ENCODE results near the gene ECPAS. TPM values are rescaled to one million over a fixed set of nuclear protein-coding genes. Genes with fewer than 3 reads are reported as not detected.

The ECPAS gene, protein sequence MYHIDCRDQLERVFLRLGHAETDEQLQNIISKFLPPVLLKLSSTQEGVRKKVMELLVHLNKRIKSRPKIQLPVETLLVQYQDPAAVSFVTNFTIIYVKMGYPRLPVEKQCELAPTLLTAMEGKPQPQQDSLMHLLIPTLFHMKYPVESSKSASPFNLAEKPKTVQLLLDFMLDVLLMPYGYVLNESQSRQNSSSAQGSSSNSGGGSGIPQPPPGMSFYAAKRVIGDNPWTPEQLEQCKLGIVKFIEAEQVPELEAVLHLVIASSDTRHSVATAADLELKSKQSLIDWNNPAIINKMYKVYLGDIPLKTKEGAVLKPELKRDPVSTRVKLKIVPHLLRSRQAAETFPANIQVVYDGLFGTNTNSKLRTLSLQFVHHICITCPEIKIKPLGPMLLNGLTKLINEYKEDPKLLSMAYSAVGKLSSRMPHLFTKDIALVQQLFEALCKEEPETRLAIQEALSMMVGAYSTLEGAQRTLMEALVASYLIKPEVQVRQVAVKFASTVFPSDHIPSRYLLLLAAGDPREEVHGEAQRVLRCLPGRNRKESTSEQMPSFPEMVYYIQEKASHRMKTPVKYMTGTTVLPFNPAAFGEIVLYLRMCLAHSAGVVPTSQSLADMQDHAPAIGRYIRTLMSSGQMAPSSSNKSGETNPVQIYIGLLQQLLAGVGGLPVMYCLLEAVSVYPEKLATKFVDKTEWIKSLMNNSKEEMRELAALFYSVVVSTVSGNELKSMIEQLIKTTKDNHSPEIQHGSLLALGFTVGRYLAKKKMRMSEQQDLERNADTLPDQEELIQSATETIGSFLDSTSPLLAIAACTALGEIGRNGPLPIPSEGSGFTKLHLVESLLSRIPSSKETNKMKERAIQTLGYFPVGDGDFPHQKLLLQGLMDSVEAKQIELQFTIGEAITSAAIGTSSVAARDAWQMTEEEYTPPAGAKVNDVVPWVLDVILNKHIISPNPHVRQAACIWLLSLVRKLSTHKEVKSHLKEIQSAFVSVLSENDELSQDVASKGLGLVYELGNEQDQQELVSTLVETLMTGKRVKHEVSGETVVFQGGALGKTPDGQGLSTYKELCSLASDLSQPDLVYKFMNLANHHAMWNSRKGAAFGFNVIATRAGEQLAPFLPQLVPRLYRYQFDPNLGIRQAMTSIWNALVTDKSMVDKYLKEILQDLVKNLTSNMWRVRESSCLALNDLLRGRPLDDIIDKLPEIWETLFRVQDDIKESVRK (N-terminal part only)
- polyA plus RNA-seq (2011; rRNA removed) (54.3 and 70.3 TPM in 2 replicates), polyA minus RNA-seq (2011; rRNA and poly(A)+ RNA removed) (112 and 121 TPM in 2 replicates)

DNA sequence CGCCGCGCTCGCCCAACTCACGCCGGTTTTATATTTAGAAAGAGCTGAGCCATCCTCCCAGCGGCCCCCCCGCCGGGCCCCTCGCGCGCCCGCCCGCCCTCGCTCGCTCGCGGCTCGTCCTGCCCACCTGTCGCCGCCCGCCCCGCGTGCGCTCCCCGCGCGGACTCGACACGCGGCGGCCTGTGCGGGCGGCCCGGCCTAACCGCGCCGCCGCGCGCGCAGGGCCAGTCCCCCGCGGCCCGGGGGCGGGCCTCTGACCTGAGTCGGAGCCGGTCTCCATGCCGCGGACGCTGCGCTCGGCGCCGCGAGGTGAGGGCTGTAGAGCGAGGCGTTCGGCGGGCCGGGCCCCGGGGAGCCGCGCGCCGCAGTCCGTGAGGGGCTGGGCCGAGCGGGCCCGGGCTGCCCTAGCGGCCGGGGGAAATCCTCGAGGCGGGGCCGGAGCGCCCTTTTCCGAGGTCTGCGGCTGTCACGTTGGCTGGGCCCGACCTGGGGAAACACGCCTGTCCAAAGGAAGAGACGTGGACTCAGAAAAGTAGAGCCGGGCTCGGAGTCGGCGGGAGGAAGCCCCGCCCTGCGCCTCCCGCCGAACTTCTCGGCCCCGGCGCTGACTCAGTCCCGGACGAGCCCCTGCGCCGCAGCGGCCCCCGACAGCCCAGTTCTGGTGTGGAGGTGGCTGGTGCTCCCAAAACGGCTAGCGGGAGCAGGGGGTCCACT, at the start of gene ECPAS:
TSS of gene ECPAS (minus strand) at position 526 of the 714 bp plus-strand sequence. CDS start 11,465 bp downstream, outside the sequence.
- peak within 1 kb of the TSS; percentile 75 for H3K4me3 ChIP-seq (ENCODE audit: low read depth, low read length)
- peak; percentile 30 for DNase-seq (ENCODE audit: low read depth)
- TF ChIP-seq, protein P1, sequence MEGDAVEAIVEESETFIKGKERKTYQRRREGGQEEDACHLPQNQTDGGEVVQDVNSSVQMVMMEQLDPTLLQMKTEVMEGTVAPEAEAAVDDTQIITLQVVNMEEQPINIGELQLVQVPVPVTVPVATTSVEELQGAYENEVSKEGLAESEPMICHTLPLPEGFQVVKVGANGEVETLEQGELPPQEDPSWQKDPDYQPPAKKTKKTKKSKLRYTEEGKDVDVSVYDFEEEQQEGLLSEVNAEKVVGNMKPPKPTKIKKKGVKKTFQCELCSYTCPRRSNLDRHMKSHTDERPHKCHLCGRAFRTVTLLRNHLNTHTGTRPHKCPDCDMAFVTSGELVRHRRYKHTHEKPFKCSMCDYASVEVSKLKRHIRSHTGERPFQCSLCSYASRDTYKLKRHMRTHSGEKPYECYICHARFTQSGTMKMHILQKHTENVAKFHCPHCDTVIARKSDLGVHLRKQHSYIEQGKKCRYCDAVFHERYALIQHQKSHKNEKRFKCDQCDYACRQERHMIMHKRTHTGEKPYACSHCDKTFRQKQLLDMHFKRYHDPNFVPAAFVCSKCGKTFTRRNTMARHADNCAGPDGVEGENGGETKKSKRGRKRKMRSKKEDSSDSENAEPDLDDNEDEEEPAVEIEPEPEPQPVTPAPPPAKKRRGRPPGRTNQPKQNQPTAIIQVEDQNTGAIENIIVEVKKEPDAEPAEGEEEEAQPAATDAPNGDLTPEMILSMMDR (IDR thresholded peaks at IDR 0.05; ENCODE audit: insufficient read depth, low read depth, low read length): no peak
- ChIA-PET POLR2A (interaction anchor here (0.7 to 0.8 kb wide), 2 partner anchors 13 to 946 kb away, joined by 3 read pairs; no protein-coding TSS in a partner anchor), CTCF (interaction anchor here (0.8 kb wide), 1 partner anchor 9 kb away, joined by 3 read pairs; no protein-coding TSS in a partner anchor)
- H3K36me3 ChIP-seq (ENCODE audit: control insufficient read depth, insufficient read depth, low read length): no peaks in the 10 kb centered on the region
- no peaks in the 10 kb centered on the region for H3K27me3 ChIP-seq (ENCODE audit: control insufficient read depth, insufficient read depth, low read length)

DNA sequence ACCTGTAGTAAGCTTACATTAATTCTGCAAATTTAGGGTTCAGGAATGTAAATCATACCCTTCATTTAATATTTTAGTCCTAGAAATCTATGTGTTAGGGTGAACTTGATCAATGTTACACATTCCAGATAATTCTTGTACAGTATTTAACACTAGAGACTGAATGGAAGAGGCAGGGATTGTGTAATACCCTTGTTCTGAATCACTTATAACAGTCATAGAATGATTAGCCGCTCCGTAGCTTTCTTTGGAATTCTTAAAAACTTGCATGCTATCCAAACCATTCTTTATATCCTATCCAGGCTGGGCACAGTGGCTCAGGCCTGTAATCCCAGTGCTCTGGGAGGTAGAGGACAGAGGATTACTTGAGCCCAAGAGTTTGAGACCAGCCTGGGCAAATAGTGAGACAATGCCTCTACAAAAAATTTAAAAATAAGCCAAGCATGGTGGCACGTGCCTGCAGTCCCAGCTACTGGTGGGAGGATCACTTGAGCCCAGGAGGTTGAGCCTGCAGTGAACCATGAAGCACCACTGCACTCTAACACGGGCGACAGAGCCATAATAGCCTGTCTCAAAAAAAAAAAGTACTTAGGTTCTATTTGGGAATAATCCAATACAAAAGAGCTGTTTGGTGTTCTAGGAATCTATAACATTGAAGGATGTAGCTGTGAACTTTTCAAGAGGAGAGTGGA, 49.1 kb upstream of the ECPAS start:
- no peak for DNase-seq (ENCODE audit: low read depth)
- ChIA-PET CTCF (interaction anchor here (0.5 kb wide), 1 partner anchor 419 kb away, joined by 3 read pairs; no protein-coding TSS in a partner anchor), POLR2A (no interaction called here)
- no peak overlapping the region for H3K4me3 ChIP-seq (ENCODE audit: low read depth, low read length)
- H3K27me3 ChIP-seq (ENCODE audit: control insufficient read depth, insufficient read depth, low read length): no peaks in the 10 kb centered on the region
- TF ChIP-seq, protein P1 (IDR thresholded peaks at IDR 0.05; ENCODE audit: insufficient read depth, low read depth, low read length): no peak
- H3K36me3 ChIP-seq (ENCODE audit: control insufficient read depth, insufficient read depth, low read length): no peaks in the 10 kb centered on the region

DNA sequence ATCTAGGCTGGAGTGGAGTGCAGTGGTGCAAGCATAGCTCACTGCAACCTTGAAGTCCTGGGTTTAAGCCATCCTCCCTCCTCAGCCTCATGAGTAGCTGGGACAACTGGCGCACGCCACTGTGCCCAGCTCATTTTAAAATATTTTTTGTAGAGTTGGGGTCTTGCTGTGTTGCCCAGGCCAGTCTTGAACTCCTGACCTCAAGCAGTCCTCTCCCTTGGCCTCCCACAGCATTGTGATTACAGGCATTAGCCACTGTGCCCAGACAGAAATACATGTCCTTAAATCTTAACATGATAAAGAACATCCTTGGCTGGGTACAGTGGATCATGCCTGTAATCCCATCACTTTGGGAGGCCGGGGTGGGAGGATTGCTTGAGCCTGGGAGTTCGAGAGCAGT, 47.5 kb upstream of the ECPAS start:
- ChIA-PET POLR2A (no interaction called here), CTCF (no interaction called here)
- TF ChIP-seq, protein P1 (IDR thresholded peaks at IDR 0.05; ENCODE audit: insufficient read depth, low read depth, low read length): no peak
- Histone ChIP-seq H3K27me3 (ENCODE audit: control insufficient read depth, insufficient read depth, low read length) (no peaks in the 10 kb centered on the region), H3K4me3 (ENCODE audit: low read depth, low read length) (no peak overlapping the region), H3K36me3 (ENCODE audit: control insufficient read depth, insufficient read depth, low read length) (no peaks in the 10 kb centered on the region)
- no peak for DNase-seq (ENCODE audit: low read depth)

DNA sequence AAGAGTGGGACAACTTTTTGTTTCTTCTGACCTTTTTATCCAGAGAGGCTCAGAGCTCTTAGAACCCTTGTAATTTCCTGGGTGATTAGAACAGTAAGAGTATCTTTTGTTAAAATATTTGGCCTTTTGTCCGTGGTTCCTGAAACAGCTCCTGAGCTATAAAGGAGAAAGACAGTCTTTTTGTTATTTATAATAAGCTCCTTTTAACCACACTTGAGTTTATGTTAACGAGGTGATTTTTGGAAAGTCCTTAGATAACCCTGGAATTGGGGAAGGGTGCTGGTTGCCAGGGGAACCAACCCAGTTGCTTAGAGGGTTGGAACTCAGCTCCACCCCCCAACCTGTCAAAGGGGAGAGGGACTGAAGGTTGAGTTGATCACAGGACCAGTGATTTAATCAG, 45.6 kb upstream of the ECPAS start:
- POLR2A ChIA-PET: no interaction called here
- no peak overlapping the region for H3K4me3 ChIP-seq (ENCODE audit: low read depth, low read length)
- H3K36me3 ChIP-seq (ENCODE audit: control insufficient read depth, insufficient read depth, low read length): no peaks in the 10 kb centered on the region
- CTCF ChIA-PET: no interaction called here
- TF ChIP-seq, protein P1 (IDR thresholded peaks at IDR 0.05; ENCODE audit: insufficient read depth, low read depth, low read length): no peak
- no peak for DNase-seq (ENCODE audit: low read depth)
- no peaks in the 10 kb centered on the region for H3K27me3 ChIP-seq (ENCODE audit: control insufficient read depth, insufficient read depth, low read length)
